Liver (tissue), 9 donors: Measurements from ENCODE around the gene IFNAR1. TPM values are rescaled to one million over a fixed set of nuclear protein-coding genes. Genes with fewer than 3 reads are reported as not detected.

Experiments used
- DNase-seq: peaks from one replicate; pipeline ENCODE4 v3.0.0-alpha.2; 2017; ENCODE audit warnings: low spot score
- H3K27ac ChIP-seq, 2 donors: one replicate each; pipeline ENCODE4 v1.7.0; 2013; ENCODE audit warnings: inconsistent platforms in 2 of 2, low read length in 2 of 2, control low read depth in 1 of 2, low read depth in 1 of 2, mild to moderate bottlenecking in 1 of 2
- H3K27me3 ChIP-seq, 4 donors: one replicate each; pipeline versions ENCODE4 v1.6.1 to v1.7.0; 2013; ENCODE audit warnings: low read length in 3 of 4, inconsistent platforms in 1 of 4, mild to moderate bottlenecking in 1 of 4, moderate library complexity in 1 of 4; ENCODE audit not compliant: control insufficient read depth in 4 of 4, insufficient read depth in 4 of 4
- H3K36me3 ChIP-seq, 4 donors: one replicate each; pipeline versions ENCODE4 v1.6.1 to v1.7.0; 2013; ENCODE audit warnings: low read length in 3 of 4, mild to moderate bottlenecking in 3 of 4, low read depth in 1 of 4, moderate library complexity in 1 of 4; ENCODE audit not compliant: control insufficient read depth in 4 of 4, insufficient read depth in 3 of 4
- H3K4me1 ChIP-seq, 4 donors: one replicate each; pipeline versions ENCODE4 v1.6.1 to v1.7.0; 2013; ENCODE audit warnings: low read length in 3 of 4, mild to moderate bottlenecking in 3 of 4, moderate library complexity in 1 of 4; ENCODE audit not compliant: control insufficient read depth in 4 of 4, insufficient read depth in 4 of 4
- H3K4me3 ChIP-seq, 3 donors: one replicate each; pipeline versions ENCODE4 v1.6.1 to v1.7.0; 2013; ENCODE audit warnings: low read length in 3 of 3, control low read depth in 1 of 3, low read depth in 1 of 3, mild to moderate bottlenecking in 1 of 3
- H3K9ac ChIP-seq, 2 donors: one replicate each; pipeline ENCODE4 v1.7.0; 2013; ENCODE audit warnings: low read length in 2 of 2, mild to moderate bottlenecking in 2 of 2, moderate library complexity in 2 of 2, control low read depth in 1 of 2, low read depth in 1 of 2
- H3K9me3 ChIP-seq, 4 donors: one replicate each; pipeline versions ENCODE4 v1.6.1 to v1.7.0; 2013; ENCODE audit warnings: low read length in 3 of 4; ENCODE audit not compliant: control insufficient read depth in 4 of 4
- CTCF ChIP-seq: fragments of 150-350 bp; IDR thresholded peaks from 2 replicates; pipeline ENCODE4 v1.5.1; 2017; ENCODE audit warnings: improper control_type of control experiment, low read depth, low read length; ENCODE audit not compliant: missing input control
- EGR1 ChIP-seq, 2 donors: IDR thresholded peaks; 2 replicates each; pipeline ENCODE4 v1.6.1; 2016 to 2018; ENCODE audit warnings: antibody characterized with exemption in 2 of 2, low read depth in 2 of 2
- FOXA1 ChIP-seq: IDR thresholded peaks from 2 replicates; pipeline ENCODE4 v1.6.1; 2016; ENCODE audit warnings: antibody characterized with exemption
- FOXA2 ChIP-seq: IDR thresholded peaks from 2 replicates; pipeline ENCODE4 v1.6.1; 2016; ENCODE audit warnings: antibody characterized with exemption
- GABPA ChIP-seq, 2 donors: IDR thresholded peaks in 1 of 2; conservative IDR thresholded peaks in 1 of 2; 2 replicates each; pipeline ENCODE4 v1.6.1; 2016; ENCODE audit warnings: antibody characterized with exemption in 2 of 2, mild to moderate bottlenecking in 1 of 2, moderate library complexity in 1 of 2
- HNF4A ChIP-seq, 2 donors: conservative IDR thresholded peaks; 2 replicates each; pipeline ENCODE4 v1.6.1; 2016; ENCODE audit warnings: antibody characterized with exemption in 2 of 2, mild to moderate bottlenecking in 2 of 2
- HNF4G ChIP-seq: IDR thresholded peaks from 2 replicates; pipeline ENCODE4 v1.6.1; 2016; ENCODE audit warnings: antibody characterized with exemption
- JUND ChIP-seq, 2 donors: IDR thresholded peaks; 2 replicates each; pipeline ENCODE4 v1.6.1; 2016; ENCODE audit warnings: antibody characterized with exemption in 2 of 2
- MAX ChIP-seq: IDR thresholded peaks from 2 replicates; pipeline ENCODE4 v1.6.1; 2016; ENCODE audit warnings: antibody characterized with exemption
- NR2F2 ChIP-seq: IDR thresholded peaks from 2 replicates; pipeline ENCODE4 v1.6.1; 2016; ENCODE audit warnings: antibody characterized with exemption
- RAD21 ChIP-seq, 2 donors: IDR thresholded peaks; 2 replicates each; pipeline ENCODE4 v1.6.1; 2016; ENCODE audit warnings: antibody characterized with exemption in 2 of 2, mild to moderate bottlenecking in 2 of 2
- RXRA ChIP-seq, 2 donors: IDR thresholded peaks; 2 replicates each; pipeline ENCODE4 v1.6.1; 2017 to 2018; ENCODE audit warnings: antibody characterized with exemption in 2 of 2, mild to moderate bottlenecking in 1 of 2
- SP1 ChIP-seq: IDR thresholded peaks from 2 replicates; pipeline ENCODE4 v1.6.1; 2018; ENCODE audit warnings: antibody characterized with exemption, mild to moderate bottlenecking
- TAF1 ChIP-seq: conservative IDR thresholded peaks from 2 replicates; pipeline ENCODE4 v1.6.1; 2016; ENCODE audit warnings: antibody characterized with exemption, mild to moderate bottlenecking
- YY1 ChIP-seq: IDR thresholded peaks from 2 replicates; pipeline ENCODE4 v1.6.1; 2016; ENCODE audit warnings: antibody characterized with exemption, mild to moderate bottlenecking
- WGBS: extraction: QIAGEN DNeasy Blood & Tissue Kit; methylation state at CpG from one replicate; pipeline ENCODE4 v1.1.7; 2013; 5-methylcytosine and 5-hydroxymethylcytosine counted together
- polyA plus RNA-seq, 2 donors: library from polyadenylated mRNA; stranded (reverse) in 1 of 2; unstranded in 1 of 2; fragments of 200-250 nt in 1 of 2; fragments of >200 nt in 1 of 2; fragmentation: Nextera tagmentation in 1 of 2; extraction: Ambion mirVana in 1 of 2; gene quantifications; one replicate each; pipeline versions ENCODE4 v1.2.1 to v1.2.3, GENCODE V29; 2013 to 2015
- total RNA-seq, 2 donors: library from RNA; depleted of rRNA; stranded (reverse); fragments of >200 nt; gene quantifications; one replicate each; pipeline ENCODE4 v1.2.3, GENCODE V29; 2014
- TF ChIP-seq, protein P1 (sequence below): IDR thresholded peaks from 2 replicates; pipeline ENCODE4 v1.6.1; 2016; ENCODE audit warnings: antibody characterized with exemption
- TF ChIP-seq, protein P2 (sequence below): IDR thresholded peaks from 2 replicates; pipeline ENCODE4 v1.6.1; 2016; ENCODE audit warnings: antibody characterized with exemption
- TF ChIP-seq, protein P3 (sequence below): IDR thresholded peaks from 2 replicates; pipeline ENCODE4 v1.6.1; 2016; ENCODE audit warnings: antibody characterized with exemption, mild to moderate bottlenecking
- donor health status: healthy.
- donor health status: healthy.
- donor health status: healthy.
- donor health status: healthy.
- donor health status: healthy.

Gene IFNAR1
- total and polyA plus RNA-seq, 4 donors = 31.1 to 54.3 (median 46.2) TPM

DNA sequence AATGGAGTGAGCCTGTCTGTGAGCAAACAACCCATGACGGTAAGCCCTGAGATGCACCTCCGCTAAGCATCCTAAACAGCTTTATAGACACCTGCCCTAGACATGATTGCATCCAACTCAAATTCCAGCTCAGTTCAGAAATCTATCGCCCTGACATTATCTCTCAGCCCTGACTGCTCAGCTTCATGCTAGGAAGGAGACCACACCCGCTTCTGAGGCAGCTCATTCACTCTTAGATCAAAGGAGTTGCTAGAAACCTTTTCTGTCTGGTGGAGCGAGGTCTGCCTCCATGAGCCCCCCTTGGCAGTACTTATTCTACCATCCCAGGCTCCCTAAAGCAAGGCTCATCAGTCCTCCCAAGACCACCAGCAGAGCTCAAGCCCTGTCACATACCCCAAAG is 41.6 kb upstream of the IFNAR1 start:
- H3K4me3 ChIP-seq = no peak overlapping the region
- no peak overlapping the region for H3K27ac ChIP-seq
- H3K9ac ChIP-seq = no peak overlapping the region
- peaks cover 9 to 37% (median 30%) of the 10 kb centered on the region in 4 donors for H3K36me3 ChIP-seq
- 98% methylated on average over 5 of the region's 5 CpGs for WGBS
- H3K27me3 ChIP-seq = no peaks in the 10 kb centered on the region
- peaks cover 6 to 29% (median 27%) of the 10 kb centered on the region in 4 donors for H3K4me1 ChIP-seq
- TF ChIP-seq EGR1 (IDR thresholded peaks at IDR 0.05; ENCODE audit: low read depth in 2 of 2) (no peak), SP1 (no peak), HNF4G (no peak), HNF4A (conservative IDR thresholded peaks at IDR 0.05) (no peak), YY1 (no peak), CTCF (no peak), GABPA (IDR thresholded peaks at IDR 0.05 in 1 of 2, conservative IDR thresholded peaks at IDR 0.05 in 1 of 2) (no peak), RXRA (IDR thresholded peaks at IDR 0.05) (no peak), TAF1 (no peak), RAD21 (IDR thresholded peaks at IDR 0.05) (no peak), FOXA1 (no peak), NR2F2 (no peak), JUND (IDR thresholded peaks at IDR 0.05) (no peak), FOXA2 (no peak), MAX (no peak)
- TF ChIP-seq, protein P1, sequence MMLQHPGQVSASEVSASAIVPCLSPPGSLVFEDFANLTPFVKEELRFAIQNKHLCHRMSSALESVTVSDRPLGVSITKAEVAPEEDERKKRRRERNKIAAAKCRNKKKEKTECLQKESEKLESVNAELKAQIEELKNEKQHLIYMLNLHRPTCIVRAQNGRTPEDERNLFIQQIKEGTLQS = no peak
- TF ChIP-seq, protein P2, sequence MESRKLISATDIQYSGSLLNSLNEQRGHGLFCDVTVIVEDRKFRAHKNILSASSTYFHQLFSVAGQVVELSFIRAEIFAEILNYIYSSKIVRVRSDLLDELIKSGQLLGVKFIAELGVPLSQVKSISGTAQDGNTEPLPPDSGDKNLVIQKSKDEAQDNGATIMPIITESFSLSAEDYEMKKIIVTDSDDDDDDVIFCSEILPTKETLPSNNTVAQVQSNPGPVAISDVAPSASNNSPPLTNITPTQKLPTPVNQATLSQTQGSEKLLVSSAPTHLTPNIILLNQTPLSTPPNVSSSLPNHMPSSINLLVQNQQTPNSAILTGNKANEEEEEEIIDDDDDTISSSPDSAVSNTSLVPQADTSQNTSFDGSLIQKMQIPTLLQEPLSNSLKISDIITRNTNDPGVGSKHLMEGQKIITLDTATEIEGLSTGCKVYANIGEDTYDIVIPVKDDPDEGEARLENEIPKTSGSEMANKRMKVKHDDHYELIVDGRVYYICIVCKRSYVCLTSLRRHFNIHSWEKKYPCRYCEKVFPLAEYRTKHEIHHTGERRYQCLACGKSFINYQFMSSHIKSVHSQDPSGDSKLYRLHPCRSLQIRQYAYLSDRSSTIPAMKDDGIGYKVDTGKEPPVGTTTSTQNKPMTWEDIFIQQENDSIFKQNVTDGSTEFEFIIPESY = no peak
- TF ChIP-seq, protein P3, sequence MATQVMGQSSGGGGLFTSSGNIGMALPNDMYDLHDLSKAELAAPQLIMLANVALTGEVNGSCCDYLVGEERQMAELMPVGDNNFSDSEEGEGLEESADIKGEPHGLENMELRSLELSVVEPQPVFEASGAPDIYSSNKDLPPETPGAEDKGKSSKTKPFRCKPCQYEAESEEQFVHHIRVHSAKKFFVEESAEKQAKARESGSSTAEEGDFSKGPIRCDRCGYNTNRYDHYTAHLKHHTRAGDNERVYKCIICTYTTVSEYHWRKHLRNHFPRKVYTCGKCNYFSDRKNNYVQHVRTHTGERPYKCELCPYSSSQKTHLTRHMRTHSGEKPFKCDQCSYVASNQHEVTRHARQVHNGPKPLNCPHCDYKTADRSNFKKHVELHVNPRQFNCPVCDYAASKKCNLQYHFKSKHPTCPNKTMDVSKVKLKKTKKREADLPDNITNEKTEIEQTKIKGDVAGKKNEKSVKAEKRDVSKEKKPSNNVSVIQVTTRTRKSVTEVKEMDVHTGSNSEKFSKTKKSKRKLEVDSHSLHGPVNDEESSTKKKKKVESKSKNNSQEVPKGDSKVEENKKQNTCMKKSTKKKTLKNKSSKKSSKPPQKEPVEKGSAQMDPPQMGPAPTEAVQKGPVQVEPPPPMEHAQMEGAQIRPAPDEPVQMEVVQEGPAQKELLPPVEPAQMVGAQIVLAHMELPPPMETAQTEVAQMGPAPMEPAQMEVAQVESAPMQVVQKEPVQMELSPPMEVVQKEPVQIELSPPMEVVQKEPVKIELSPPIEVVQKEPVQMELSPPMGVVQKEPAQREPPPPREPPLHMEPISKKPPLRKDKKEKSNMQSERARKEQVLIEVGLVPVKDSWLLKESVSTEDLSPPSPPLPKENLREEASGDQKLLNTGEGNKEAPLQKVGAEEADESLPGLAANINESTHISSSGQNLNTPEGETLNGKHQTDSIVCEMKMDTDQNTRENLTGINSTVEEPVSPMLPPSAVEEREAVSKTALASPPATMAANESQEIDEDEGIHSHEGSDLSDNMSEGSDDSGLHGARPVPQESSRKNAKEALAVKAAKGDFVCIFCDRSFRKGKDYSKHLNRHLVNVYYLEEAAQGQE = no peak
- no peak for DNase-seq
- H3K9me3 ChIP-seq = no peaks in the 10 kb centered on the region
